ENCODE results near the gene GRIK4. TPM values are rescaled to one million over a fixed set of nuclear protein-coding genes. Genes with fewer than 3 reads are reported as not detected.

Gene GRIK4
- total and polyA plus RNA-seq, 2 experiments from 2014 or later, result 0.28 to 0.45 TPM

- no peaks in the 10 kb centered on the region for H3K27me3 ChIP-seq
- peaks cover 26% of the 10 kb centered on the region for H3K4me1 ChIP-seq (ENCODE audit: low read depth)
- H3K4me3 ChIP-seq, result no peak overlapping the region
- TF ChIP-seq CTCF (IDR thresholded peaks at IDR 0.05; ENCODE audit: low read depth, low read length), result no peak
- DNase-seq (ENCODE audit: low read depth in 1 of 2, low spot score in 1 of 2), result no peak
- H3K9me3 ChIP-seq (ENCODE audit: low read depth), result no peaks in the 10 kb centered on the region
- no peaks in the 10 kb centered on the region for H3K36me3 ChIP-seq
- no peak overlapping the region for H3K27ac ChIP-seq
Observed at GRCh38 chr11:120550007-120550406, 38.5 kb downstream of the GRIK4 start.

GRCh38 chr11:120551191-120551590 is 39.6 kb downstream of the GRIK4 start:
- Histone ChIP-seq H3K4me1 (ENCODE audit: low read depth) (peaks cover 32% of the 10 kb centered on the region), H3K36me3 (no peaks in the 10 kb centered on the region), H3K4me3 (no peak overlapping the region), H3K27me3 (peaks cover 8% of the 10 kb centered on the region), H3K9me3 (ENCODE audit: low read depth) (no peaks in the 10 kb centered on the region), H3K27ac (no peak overlapping the region)
- no peak for DNase-seq (ENCODE audit: low read depth in 1 of 2, low spot score in 1 of 2)
- no peak for TF ChIP-seq CTCF (IDR thresholded peaks at IDR 0.05; ENCODE audit: low read depth, low read length)

- no peak for TF ChIP-seq CTCF (IDR thresholded peaks at IDR 0.05; ENCODE audit: low read depth, low read length)
- H3K9me3 ChIP-seq (ENCODE audit: low read depth), result no peaks in the 10 kb centered on the region
- peaks cover 28% of the 10 kb centered on the region for H3K27me3 ChIP-seq
- peak; percentile 23 to 72 for DNase-seq (ENCODE audit: low read depth in 1 of 2, low spot score in 1 of 2)
- no peak overlapping the region for H3K27ac ChIP-seq
- no peaks in the 10 kb centered on the region for H3K36me3 ChIP-seq
- peaks cover 24% of the 10 kb centered on the region for H3K4me1 ChIP-seq (ENCODE audit: low read depth)
- H3K4me3 ChIP-seq, result no peak overlapping the region
Observed at GRCh38 chr11:120554766-120555432, 43.4 kb downstream of the GRIK4 start.

GRCh38 chr11:120555433-120555773 is 43.9 kb downstream of the GRIK4 start:
- no peak for TF ChIP-seq CTCF (IDR thresholded peaks at IDR 0.05; ENCODE audit: low read depth, low read length)
- no peak overlapping the region for H3K27ac ChIP-seq

GRCh38 chr11:120556797-120557196 is 45.2 kb downstream of the GRIK4 start:
- Histone ChIP-seq H3K9me3 (ENCODE audit: low read depth) (no peaks in the 10 kb centered on the region), H3K36me3 (no peaks in the 10 kb centered on the region), H3K4me3 (no peak overlapping the region), H3K27ac (no peak overlapping the region), H3K4me1 (ENCODE audit: low read depth) (peaks cover 24% of the 10 kb centered on the region), H3K27me3 (peaks cover 37% of the 10 kb centered on the region)
- no peak for TF ChIP-seq CTCF (IDR thresholded peaks at IDR 0.05; ENCODE audit: low read depth, low read length)
- DNase-seq (ENCODE audit: low read depth in 1 of 2, low spot score in 1 of 2), result no peak

More at GRCh38 chr11:120555433-120555773, 43.9 kb downstream of the GRIK4 start:
- Histone ChIP-seq H3K4me3 (no peak overlapping the region), H3K9me3 (ENCODE audit: low read depth) (no peaks in the 10 kb centered on the region), H3K27me3 (peaks cover 28% of the 10 kb centered on the region), H3K36me3 (no peaks in the 10 kb centered on the region), H3K4me1 (ENCODE audit: low read depth) (peaks cover 24% of the 10 kb centered on the region)
- no peak for DNase-seq (ENCODE audit: low read depth in 1 of 2, low spot score in 1 of 2)
